NCI-H1436 treated with DMSO at 0.1 percent for 48 hours (cell line): Measurements from ENCODE around the gene PLCD1.

Experiments used
- DNase-seq: peaks from one replicate; lab custom pipeline; 2025; lab: John Stamatoyannopoulos, UW

The PLCD1 gene

GRCh38 chr3:38016847-38017444, 12.5 kb downstream of the PLCD1 start:
- DNase-seq: no peak

GRCh38 chr3:38016410-38016809, 13.0 kb downstream of the PLCD1 start:
- DNase-seq: no peak

- DNase-seq: no peak
Measured at GRCh38 chr3:38015984-38016383, 13.5 kb downstream of the PLCD1 start.

DNA sequence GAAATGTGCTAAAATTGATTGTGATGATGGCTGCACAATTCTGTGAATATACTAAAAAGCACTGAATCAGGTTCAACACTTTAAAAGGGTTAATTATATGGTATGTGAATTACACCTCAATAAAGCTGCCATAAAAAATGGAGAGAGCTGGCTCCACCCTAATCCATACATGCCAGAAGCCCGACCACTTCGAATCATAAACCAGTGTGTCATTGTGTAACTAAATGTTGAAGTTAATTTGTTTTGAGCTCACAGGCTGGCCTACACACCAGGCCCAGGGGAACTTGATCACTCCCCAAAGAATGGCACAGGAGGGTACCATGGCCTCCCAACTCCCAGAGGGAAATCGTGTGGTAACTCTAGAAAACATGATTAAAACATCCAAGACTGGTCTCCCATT, 14.0 kb downstream of the PLCD1 start:
- no peak for DNase-seq

DNA sequence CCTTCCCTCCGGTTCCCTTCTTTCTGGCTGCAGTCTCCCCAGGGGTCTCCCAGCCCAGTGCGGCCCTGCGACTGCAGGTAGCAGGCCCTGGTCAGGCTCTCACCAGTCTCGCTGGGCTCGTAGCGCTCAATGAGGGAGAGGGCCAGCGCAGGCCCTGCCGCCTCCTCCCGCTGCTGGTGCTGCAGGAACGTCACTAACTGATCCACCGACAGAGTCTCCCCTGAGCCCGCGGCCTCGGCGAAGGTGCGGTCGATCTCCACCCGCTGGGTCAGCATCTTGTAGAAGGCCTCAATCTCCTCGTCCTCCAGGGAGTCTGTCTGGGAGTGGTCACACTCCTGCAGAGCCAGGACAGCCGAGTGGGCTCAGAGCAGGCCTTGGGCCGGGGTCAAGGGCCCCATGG, 18.3 kb downstream of the PLCD1 start:
- no peak for DNase-seq

DNA sequence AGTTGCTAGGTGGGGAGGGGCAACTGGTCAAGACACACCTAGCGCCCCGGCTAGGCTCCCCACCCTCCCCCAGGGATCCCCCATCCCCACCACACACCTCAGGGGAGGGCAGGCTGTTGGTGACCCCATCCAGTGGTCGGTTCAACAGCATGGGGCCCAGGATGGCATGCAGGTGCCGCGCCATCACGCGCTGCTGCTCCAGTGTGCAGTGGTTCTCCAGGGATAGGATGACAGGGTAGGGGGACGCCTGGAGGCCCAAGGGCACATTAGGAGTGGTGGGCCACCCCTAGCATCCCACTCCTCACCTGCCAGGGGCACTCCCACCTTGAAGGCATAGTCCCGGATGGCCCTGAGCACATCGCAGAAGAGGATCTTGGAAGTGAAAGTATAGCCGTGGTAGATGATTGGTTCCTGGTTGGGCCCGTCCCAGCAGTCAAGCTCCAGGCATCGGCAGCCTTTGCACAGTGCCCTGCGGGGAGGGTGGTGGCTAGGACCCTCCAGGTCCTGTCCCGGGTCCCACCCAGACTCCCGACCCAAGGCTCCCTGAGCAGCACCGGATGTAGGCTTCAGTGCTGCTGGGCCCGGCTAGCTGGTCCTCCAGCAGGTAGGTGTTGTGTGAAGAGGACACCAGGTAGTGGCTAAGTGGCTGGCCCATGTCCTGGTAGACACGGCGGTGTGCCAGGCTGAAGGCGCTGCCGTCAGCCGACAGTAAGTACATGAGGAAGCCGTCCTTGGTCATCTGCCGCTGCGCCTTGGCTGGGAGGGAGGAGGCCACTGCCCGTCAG, 19.4 kb downstream of the PLCD1 start:
- no peak for DNase-seq

DNA sequence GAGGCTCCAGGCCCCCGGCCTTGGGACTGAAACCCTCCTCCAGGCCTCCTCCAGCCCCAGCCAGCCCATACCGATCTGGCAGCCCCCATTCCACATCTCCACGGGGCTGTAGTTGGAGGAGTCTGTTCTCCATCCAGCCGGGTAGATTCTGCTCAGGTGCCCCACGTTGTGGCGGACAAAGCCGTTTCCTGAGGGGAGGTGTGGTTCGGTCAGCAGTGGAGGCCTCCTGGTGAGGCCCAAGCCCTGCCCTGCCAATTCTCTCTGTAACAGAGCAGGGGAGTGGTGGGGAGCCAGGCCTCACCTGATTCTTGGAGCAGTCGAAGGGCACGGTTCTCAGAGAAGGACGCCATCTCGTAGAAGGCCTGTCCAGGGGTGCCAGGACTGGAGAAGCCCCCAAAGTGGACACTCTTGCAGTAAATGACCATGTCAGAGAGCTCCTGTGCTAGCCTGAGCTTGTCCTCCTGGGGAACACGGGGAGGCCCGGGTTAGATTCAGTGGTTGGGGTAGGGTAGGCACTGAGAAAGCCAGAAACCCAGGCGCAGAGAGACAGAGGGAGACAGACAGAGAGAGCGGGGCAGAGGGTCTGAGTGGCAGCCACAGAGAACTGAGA, 20.4 kb downstream of the PLCD1 start:
- no peak for DNase-seq

DNA sequence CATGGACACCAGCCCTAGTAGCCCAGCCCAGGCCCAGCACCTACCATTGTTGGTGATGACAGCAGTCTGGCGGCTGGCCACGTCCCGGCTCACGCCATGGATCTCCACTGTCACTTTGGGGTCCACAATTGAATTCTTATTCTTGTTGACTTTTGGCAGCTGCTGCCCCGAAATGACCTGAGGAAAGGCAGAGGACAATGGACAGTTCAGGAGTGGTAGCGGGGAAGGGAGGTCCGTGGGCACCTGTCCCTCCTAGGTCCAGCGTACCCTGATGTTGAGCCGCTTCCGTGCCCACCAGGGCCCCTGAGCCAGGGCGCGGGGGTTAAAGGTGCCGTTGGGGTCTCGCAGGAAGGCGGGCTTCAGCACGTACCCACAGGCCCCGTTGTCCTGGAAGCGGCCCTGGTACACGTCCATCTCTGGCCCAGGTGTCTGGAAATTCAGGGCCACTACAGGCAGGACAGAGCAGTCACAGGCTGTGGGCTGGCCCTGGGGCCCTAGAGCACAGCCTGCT, 21.2 kb downstream of the PLCD1 start:
- no peak for DNase-seq

GRCh38 chr3:38007754-38008090, 21.7 kb downstream of the PLCD1 start:
- no peak for DNase-seq

DNA sequence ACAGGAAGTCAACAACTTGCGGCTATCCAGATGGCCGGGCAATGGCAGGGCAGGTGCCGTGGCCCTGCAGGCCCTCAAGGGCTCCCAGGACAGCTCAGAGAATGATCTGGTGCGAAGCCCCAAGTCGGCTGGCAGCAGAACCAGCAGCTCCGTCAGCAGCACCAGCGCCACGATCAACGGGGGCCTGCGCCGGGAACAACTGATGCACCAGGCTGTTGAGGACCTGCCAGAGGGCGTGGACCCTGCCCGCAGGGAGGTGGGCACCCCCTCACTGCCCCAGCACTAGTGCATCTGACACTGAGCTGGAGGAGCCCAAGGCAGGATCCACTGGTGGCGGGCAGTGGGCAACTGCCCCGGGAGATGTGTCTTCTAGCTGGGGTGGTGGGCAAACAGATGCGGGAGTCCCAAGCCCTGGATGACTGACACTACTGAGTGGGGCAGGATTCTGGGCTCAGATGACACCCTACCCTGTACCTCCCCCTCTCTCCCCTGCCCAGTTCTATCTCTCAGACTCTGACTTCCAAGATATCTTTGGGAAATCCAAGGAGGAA, 22.9 kb downstream of the PLCD1 start:
- no peak for DNase-seq

DNA sequence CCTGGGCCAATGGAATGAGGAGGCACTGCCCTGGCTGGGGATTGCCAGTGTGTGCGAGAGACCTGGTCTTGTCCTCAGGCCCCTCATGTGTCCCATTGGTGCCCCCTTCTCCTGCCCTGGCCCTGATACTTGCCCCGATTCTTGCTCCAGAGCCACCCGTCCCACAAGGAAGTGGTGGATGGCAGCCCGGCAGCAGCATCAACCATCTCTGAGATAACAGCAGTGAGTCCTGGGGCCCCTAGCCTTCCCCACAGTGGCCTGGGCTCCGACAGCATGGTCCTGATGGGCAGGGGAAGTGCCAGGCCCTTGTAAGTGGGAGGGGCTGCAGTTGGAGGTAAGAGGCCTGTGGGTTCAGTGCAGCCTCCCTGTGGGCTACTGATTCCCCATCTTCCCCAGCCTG, 23.4 kb downstream of the PLCD1 start:
- DNase-seq: no peak

GRCh38 chr3:38005076-38006020, 24.1 kb downstream of the PLCD1 start:
- no peak for DNase-seq

DNA sequence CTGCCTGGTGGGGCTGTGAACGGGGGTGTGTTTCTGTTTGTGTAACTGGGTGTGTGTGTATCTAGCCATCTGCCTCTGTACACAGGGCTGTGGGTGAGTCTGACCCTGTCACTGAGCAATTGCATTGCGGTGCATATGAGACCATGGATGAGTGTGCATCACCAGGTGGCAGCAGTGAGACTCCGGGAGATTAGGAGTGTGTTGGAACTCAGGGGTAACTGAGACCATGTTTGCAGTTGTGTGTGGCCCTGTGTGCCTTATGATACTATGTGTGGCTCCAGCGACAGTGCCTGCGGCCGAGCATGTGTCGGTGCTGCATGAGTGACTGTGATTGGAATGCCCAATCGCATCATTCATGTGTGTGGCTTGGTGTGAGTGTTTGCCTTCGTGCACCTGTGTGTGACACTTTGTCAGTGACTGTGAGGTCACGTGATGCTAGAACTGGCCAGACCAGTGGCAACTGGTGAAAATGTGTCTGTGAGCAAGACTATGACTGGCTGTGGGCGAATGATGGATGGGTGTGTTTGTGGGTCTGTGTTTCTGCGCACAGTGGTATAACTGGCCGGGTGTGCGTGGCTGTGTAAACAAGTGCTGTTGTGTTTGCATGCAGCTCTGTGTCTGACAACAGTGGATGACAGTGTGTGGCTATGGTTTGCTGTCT, 24.9 kb downstream of the PLCD1 start:
- DNase-seq: no peak

GRCh38 chr3:38003817-38004414, 25.5 kb downstream of the PLCD1 start:
- no peak for DNase-seq

DNA sequence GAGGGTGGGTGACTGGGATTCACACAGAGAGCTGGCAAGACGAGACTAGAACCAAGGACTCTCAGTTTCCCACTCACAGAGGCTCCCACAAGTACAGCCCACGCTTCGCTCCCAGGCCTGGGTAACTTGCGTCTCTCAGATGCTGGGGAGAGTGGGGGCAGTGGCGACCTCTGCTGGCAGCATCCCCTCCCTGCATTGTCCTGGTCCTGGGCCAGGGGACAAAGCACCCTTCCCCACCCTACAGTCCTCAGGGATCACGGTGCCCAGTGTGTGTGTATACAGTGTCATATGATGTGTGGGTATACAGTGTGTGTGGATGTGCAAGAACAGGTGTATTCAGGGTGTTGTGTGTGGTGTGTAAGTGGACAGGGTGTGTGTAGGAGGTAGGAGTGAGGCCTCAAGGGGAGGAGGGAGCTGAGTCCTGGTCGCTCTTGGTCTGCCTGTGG, 26.0 kb downstream of the PLCD1 start:
- DNase-seq: no peak

GRCh38 chr3:38002940-38003339, 26.5 kb downstream of the PLCD1 start:
- no peak for DNase-seq

DNA sequence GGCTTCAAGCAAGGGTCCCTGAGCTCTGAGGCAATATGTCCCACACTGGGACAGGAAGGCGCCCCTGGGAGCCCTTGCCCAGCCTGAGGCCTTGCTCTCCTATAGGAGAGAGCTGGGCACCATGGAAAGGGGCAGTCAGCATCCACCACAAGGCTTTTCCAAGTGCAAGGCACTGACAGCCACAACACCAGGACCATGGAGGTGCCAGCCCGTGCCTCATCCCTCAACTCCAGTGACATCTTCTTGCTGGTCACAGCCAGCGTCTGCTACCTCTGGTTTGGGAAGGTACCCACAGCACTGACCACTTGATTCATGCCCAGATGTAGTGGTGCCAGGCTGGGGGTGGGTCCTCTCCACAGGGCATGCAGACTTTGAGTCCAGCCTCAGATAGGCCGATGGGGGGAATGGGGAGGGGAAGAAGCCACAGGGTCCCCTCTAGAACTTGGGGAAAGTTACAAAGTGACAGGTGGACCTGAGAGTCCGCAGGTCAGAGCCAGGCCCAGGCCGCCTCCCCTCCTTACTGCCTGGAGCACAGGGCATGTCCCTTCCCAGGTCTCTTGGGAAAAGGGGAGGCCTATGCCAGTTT, 27.1 kb downstream of the PLCD1 start:
- no peak for DNase-seq

- DNase-seq: no peak
Measured at GRCh38 chr3:38001456-38002081, 27.9 kb downstream of the PLCD1 start.

- DNase-seq: no peak
Measured at GRCh38 chr3:38000965-38001455, 28.4 kb downstream of the PLCD1 start.
